CD14-positive monocyte (primary cell): ENCODE measurements around the gene ACR. TPM values are rescaled to one million over a fixed set of nuclear protein-coding genes. Genes with fewer than 3 reads are reported as not detected.
"Not testable (repeated sequence)": the region's sequence is repeated elsewhere in the genome, so short reads cannot be mapped to it uniquely, and the experiment has no call there.

Experiments used
- DNase-seq, 3 donors: peaks; one replicate each; pipeline ENCODE4 v3.0.0-alpha.2; 2011 to 2022
- H2AFZ ChIP-seq: 2 replicates; pipeline ENCODE4 v1.6.0; 2012; ENCODE audit warnings: mild to moderate bottlenecking, low read depth, low read length, inconsistent platforms; ENCODE audit not compliant: insufficient read depth, poor library complexity, severe bottlenecking
- H3K27ac ChIP-seq, 2 donors: 1 replicate in 1 of 2; 2 replicates in 1 of 2; pipeline ENCODE4 v1.5.1; 2012 to 2013; ENCODE audit warnings: low read length in 2 of 2, control low read depth in 1 of 2, inconsistent platforms in 1 of 2, low read depth in 1 of 2, mild to moderate bottlenecking in 1 of 2
- H3K27me3 ChIP-seq, 2 donors: one replicate each; pipeline versions ENCODE4 v1.6.0 to v1.6.1; 2011 to 2013; ENCODE audit warnings: low read length in 2 of 2; ENCODE audit not compliant: control insufficient read depth in 2 of 2, insufficient read depth in 2 of 2
- H3K36me3 ChIP-seq, 2 donors: replicated peaks in 1 of 2; 1 replicate in 1 of 2; 2 replicates in 1 of 2; pipeline versions ENCODE4 v1.5.1 to v1.6.1; 2012 to 2013; ENCODE audit warnings: low read length in 2 of 2, control low read depth in 1 of 2, inconsistent platforms in 1 of 2, mild to moderate bottlenecking in 1 of 2; ENCODE audit not compliant: insufficient read depth in 2 of 2, control insufficient read depth in 1 of 2
- H3K4me1 ChIP-seq, 2 donors: 1 replicate in 1 of 2; 2 replicates in 1 of 2; pipeline versions ENCODE4 v1.5.1 to v1.6.1; 2012 to 2013; ENCODE audit warnings: low read length in 2 of 2, control low read depth in 1 of 2, inconsistent platforms in 1 of 2, mild to moderate bottlenecking in 1 of 2, moderate library complexity in 1 of 2; ENCODE audit not compliant: insufficient read depth in 2 of 2, control insufficient read depth in 1 of 2
- H3K4me2 ChIP-seq: replicated peaks from 2 replicates; pipeline ENCODE3; 2012; ENCODE audit warnings: low read length, moderate library complexity, mild to moderate bottlenecking; ENCODE audit not compliant: poor library complexity, severe bottlenecking; ENCODE audit errors: extremely low read depth
- H3K4me3 ChIP-seq, 3 experiments: fragments of 200-600 bp in 1 of 3; sonication (generic) in 1 of 3; replicated peaks in 1 of 3; 1 replicate in 2 of 3; 2 replicates in 1 of 3; pipeline ENCODE4 v1.5.1; 2011 to 2013; ENCODE audit warnings: low read length in 3 of 3, mild to moderate bottlenecking in 3 of 3, control low read depth in 2 of 3, low read depth in 2 of 3, inconsistent platforms in 1 of 3, moderate library complexity in 1 of 3
- H3K79me2 ChIP-seq: 2 replicates; pipeline ENCODE4 v1.6.0; 2012; ENCODE audit warnings: mild to moderate bottlenecking, control low read depth, inconsistent platforms, low read length, moderate library complexity; ENCODE audit not compliant: insufficient read depth
- H3K9ac ChIP-seq: 2 replicates; pipeline ENCODE4 v1.6.0; 2017; ENCODE audit warnings: low read length, mild to moderate bottlenecking; ENCODE audit not compliant: insufficient read depth, poor library complexity, severe bottlenecking
- H3K9me3 ChIP-seq, 2 donors: replicated peaks in 1 of 2; 1 replicate in 1 of 2; 2 replicates in 1 of 2; pipeline versions ENCODE4 v1.5.1 to v1.6.1; 2012 to 2013; ENCODE audit warnings: low read length in 2 of 2, control low read depth in 1 of 2; ENCODE audit not compliant: control insufficient read depth in 1 of 2, insufficient read depth in 1 of 2
- H4K20me1 ChIP-seq: 2 replicates; pipeline ENCODE4 v1.6.0; 2012; ENCODE audit warnings: mild to moderate bottlenecking, low read length, control low read depth, moderate library complexity; ENCODE audit not compliant: insufficient read depth
- H3K27ac Mint-ChIP-seq, 7 donors: one replicate each; pipeline ENCODE4 v1.8.0; 2020; ENCODE audit warnings: mild to moderate bottlenecking in 7 of 7, mixed read lengths in 7 of 7, moderate library complexity in 6 of 7, inconsistent platforms in 2 of 7
- H3K27me3 Mint-ChIP-seq, 3 donors: one replicate each; pipeline ENCODE4 v1.8.0; 2021 to 2022; ENCODE audit warnings: low read depth in 3 of 3, mild to moderate bottlenecking in 3 of 3, mixed read lengths in 3 of 3, moderate library complexity in 3 of 3, inconsistent platforms in 1 of 3
- H3K36me3 Mint-ChIP-seq, 2 donors: one replicate each; pipeline ENCODE4 v1.8.0; 2020; ENCODE audit warnings: mixed read lengths in 2 of 2, inconsistent platforms in 1 of 2, mild to moderate bottlenecking in 1 of 2
- H3K4me1 Mint-ChIP-seq: one replicate; pipeline ENCODE4 v1.8.0; 2020; ENCODE audit warnings: mild to moderate bottlenecking, mixed read lengths
- H3K4me3 Mint-ChIP-seq, 2 donors: one replicate each; pipeline ENCODE4 v1.8.0; 2020; ENCODE audit warnings: mild to moderate bottlenecking in 2 of 2, mixed read lengths in 2 of 2, moderate library complexity in 1 of 2
- H3K9me3 Mint-ChIP-seq, 7 donors: one replicate each; pipeline ENCODE4 v1.8.0; 2020 to 2022; ENCODE audit warnings: mixed read lengths in 7 of 7, mild to moderate bottlenecking in 6 of 7, moderate library complexity in 6 of 7, inconsistent platforms in 2 of 7
- CTCF ChIP-seq: fragments of 200-600 bp; IDR thresholded peaks from one replicate; pipeline ENCODE4 v1.8.0; 2022; ENCODE audit warnings: antibody characterized with exemption, mild to moderate bottlenecking
- WGBS: methylation state at CpG from one replicate; pipeline ENCODE4 v1.1.5; 2013; ENCODE audit warnings: missing lambda C conversion rate; ENCODE audit not compliant: insufficient coverage; 5-methylcytosine and 5-hydroxymethylcytosine counted together
- intact Hi-C, 2 donors: fragments of 100-400 bp; cut with micrococcal nuclease; formaldehyde crosslinking; loops; one replicate each; pipeline versions ENCODE4 v1.15.0 to v1.15.1; 2023
- polyA plus RNA-seq, 3 donors: library from polyadenylated mRNA; depleted of rRNA in 1 of 3; unstranded in 2 of 3; stranded (reverse) in 1 of 3; fragments of 300-500 nt in 2 of 3; fragments of >200 nt in 1 of 3; fragmentation: Illumina TruSeq in 2 of 3; gene quantifications; 1 replicate in 2 of 3; 2 replicates in 1 of 3; pipeline ENCODE4 v1.2.3, GENCODE V29; 2012 to 2021

Gene ACR
- polyA plus RNA-seq, 3 donors, result not detected

- H3K9me3 Mint-ChIP-seq, H3K9ac ChIP-seq, H3K27me3 ChIP-seq, H3K4me1 ChIP-seq, H3K36me3 ChIP-seq, H3K9me3 ChIP-seq, H3K4me2 ChIP-seq, H4K20me1 ChIP-seq, H3K36me3 Mint-ChIP-seq, intact Hi-C loops, H3K27ac ChIP-seq, H3K79me2 ChIP-seq: not testable (repeated sequence)
- DNase-seq, result peak in 2 of 3 donors; percentile 4 to 37
- Histone ChIP-seq H2AFZ (peak overlapping the region; percentile 65), H3K4me3 (peak overlapping the region; percentile 26 to 69 (median 29))
- peak; percentile 45 for TF ChIP-seq CTCF
- peak overlapping the region in 6 of 7 donors; percentile 19 to 81 (median 69) for H3K27ac Mint-ChIP-seq
- peak overlapping the region; percentile 87 to 97 for H3K4me3 Mint-ChIP-seq
- H3K27me3 Mint-ChIP-seq, result peaks cover 8 to 14% (median 11%) of the 10 kb centered on the region in 3 donors
- peaks cover 15% of the 10 kb centered on the region for H3K4me1 Mint-ChIP-seq
- WGBS, result 20% methylated on average over 19 of the region's 24 CpGs
Observed at GRCh38 chr22:50756949-50757491, 19.0 kb downstream of the ACR start.

DNA sequence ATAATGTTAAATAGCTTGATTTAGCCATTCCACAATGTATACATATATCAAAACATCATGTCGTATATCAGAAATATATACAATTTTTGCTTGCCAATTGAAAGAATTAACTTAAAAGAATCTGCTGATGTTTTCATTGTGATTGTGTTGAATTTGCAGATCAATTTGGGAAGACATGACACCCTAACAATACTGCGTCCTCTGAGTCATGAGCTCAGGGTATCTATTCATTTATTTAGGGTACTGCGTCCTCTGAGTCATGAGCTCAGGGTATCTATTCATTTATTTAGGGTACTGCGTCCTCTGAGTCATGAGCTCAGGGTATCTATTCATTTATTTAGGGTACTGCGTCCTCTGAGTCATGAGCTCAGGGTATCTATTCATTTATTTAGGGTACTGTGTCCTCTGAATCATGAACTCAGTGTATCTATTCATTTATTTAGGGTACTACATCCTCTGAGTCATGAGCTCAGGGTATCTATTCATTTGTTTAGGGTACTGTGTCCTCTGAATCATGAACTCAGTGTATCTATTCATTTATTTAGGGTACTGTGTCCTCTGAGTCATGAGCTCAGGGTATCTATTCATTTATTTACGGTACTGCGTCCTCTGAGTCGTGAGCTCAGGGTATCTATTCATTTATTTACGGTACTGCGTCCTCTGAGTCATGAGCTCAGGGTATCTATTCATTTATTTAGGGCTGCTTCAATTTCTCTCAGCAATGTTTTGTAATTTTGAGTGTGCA lies 21.8 kb downstream of the ACR start:
- Mint-ChIP-seq H3K27me3 (peaks cover 5 to 14% (median 7%) of the 10 kb centered on the region in 3 donors), H3K4me1 (peaks cover 12% of the 10 kb centered on the region)
- H3K9me3 ChIP-seq, H3K4me1 ChIP-seq, H3K4me3 ChIP-seq, H3K9ac ChIP-seq, H3K79me2 ChIP-seq, H3K9me3 Mint-ChIP-seq, H3K36me3 ChIP-seq, H3K36me3 Mint-ChIP-seq, H3K4me2 ChIP-seq, intact Hi-C loops, H3K27ac Mint-ChIP-seq, H3K27ac ChIP-seq, H2AFZ ChIP-seq, H3K4me3 Mint-ChIP-seq, DNase-seq, H4K20me1 ChIP-seq, H3K27me3 ChIP-seq: not testable (repeated sequence)
- WGBS, result 100% methylated on average over 2 of the region's 10 CpGs

DNA sequence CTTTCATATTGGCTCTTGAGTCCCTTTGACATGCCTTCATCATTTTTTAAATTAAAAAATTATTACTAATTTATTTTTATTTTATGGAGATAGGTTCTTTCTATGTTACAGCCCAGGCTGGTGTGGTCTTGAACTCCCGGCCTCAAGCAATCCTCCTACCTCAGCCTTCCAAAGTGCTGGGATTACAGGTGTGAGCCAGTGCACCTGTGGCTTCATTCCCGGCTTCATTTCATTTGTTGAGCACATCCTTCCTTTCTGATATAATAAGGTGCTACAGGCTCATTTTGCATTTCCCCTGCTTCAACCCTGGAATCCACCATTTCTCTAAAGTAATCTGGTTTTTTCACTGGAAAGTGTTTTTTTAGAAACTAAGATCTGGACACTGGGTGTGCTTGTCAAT lies 23.8 kb downstream of the ACR start:
- H3K9ac ChIP-seq, H3K79me2 ChIP-seq, H3K9me3 Mint-ChIP-seq, H3K9me3 ChIP-seq, H3K4me3 Mint-ChIP-seq, H2AFZ ChIP-seq, H3K4me1 ChIP-seq, H3K27ac Mint-ChIP-seq, H3K4me2 ChIP-seq, intact Hi-C loops, H3K36me3 ChIP-seq, H3K27me3 ChIP-seq, H3K27ac ChIP-seq, H3K4me3 ChIP-seq, H4K20me1 ChIP-seq, DNase-seq, H3K4me1 Mint-ChIP-seq, H3K36me3 Mint-ChIP-seq, H3K27me3 Mint-ChIP-seq: not testable (repeated sequence)
- no CpG with 5 or more reads among the region's 2 CpGs for WGBS

GRCh38 chr22:50764288-50764687 lies 26.3 kb downstream of the ACR start:
- H3K36me3 Mint-ChIP-seq, H4K20me1 ChIP-seq, H3K4me1 ChIP-seq, H3K4me2 ChIP-seq, H3K27ac ChIP-seq, H3K79me2 ChIP-seq, H3K36me3 ChIP-seq, H3K27me3 Mint-ChIP-seq, H3K9ac ChIP-seq, intact Hi-C loops, H3K4me3 ChIP-seq, H3K4me3 Mint-ChIP-seq, H3K27me3 ChIP-seq, H3K27ac Mint-ChIP-seq, H3K9me3 ChIP-seq, H3K4me1 Mint-ChIP-seq, H2AFZ ChIP-seq, H3K9me3 Mint-ChIP-seq, DNase-seq: not testable (repeated sequence)
- no CpG with 5 or more reads among the region's 3 CpGs for WGBS
